ENCODE data around the gene PIKFYVE. TPM values are rescaled to one million over a fixed set of nuclear protein-coding genes. Genes with fewer than 3 reads are reported as not detected.

PIKFYVE gene
- total and polyA plus RNA-seq, 2 donors (not counting 1 experiment from before 2014, with no cell fraction given): 20.3 to 80.9 TPM

GRCh38 chr2:208373460-208374089 is 107.5 kb downstream of the PIKFYVE start:
- CTCF ChIA-PET: interaction anchor here (0.6 to 1.6 kb wide), 6 partner anchors 14 to 249 kb away, joined by 3 to 5 read pairs (median 3); partner anchors contain the start of gene CRYGD

More at GRCh38 chr2:208373460-208374089, 107.5 kb downstream of the PIKFYVE start:
- no peaks in the 10 kb centered on the region for H3K4me1 ChIP-seq (ENCODE audit: control insufficient read depth in 2 of 2, insufficient read depth in 2 of 2, low read length in 2 of 2)
- Mint-ChIP-seq H3K27ac (no peak overlapping the region), H3K27me3 (peaks cover 11% of the 10 kb centered on the region), H3K9me3 (ENCODE audit: insufficient read depth) (no peaks in the 10 kb centered on the region), H3K4me3 (no peak overlapping the region), H3K4me1 (no peaks in the 10 kb centered on the region)
- DNase-seq (peak; percentile 53), ATAC-seq (ENCODE audit: low read depth) (peak; percentile 41)
- POLR2A ChIA-PET: no interaction called here
- no peaks in the 10 kb centered on the region for H3K9me3 ChIP-seq (ENCODE audit: control extremely low read depth in 1 of 3, control insufficient read depth in 2 of 3, insufficient read depth in 1 of 3, low read length in 2 of 3)
- no peak overlapping the region for H3K9ac ChIP-seq (ENCODE audit: low read length)
- H3K4me3 ChIP-seq (ENCODE audit: control extremely low read depth in 1 of 5, extremely low read depth in 1 of 5, insufficient read depth in 1 of 5, low read depth in 2 of 5, low read length in 4 of 5): no peak overlapping the region
- no peaks in the 10 kb centered on the region for H3K36me3 ChIP-seq (replicated peaks in 1 of 2; ENCODE audit: control extremely low read depth in 1 of 2, control insufficient read depth in 1 of 2, extremely low read depth in 1 of 2, insufficient read depth in 2 of 2, low read length in 1 of 2)
- WGBS (ENCODE audit: insufficient coverage): no CpG with 5 or more reads among the region's 2 CpGs
- no peak overlapping the region for H3K27ac ChIP-seq (ENCODE audit: low read length in 2 of 2)
- TF ChIP-seq EZH2 (IDR thresholded peaks at IDR 0.05; ENCODE audit: borderline replicate concordance, insufficient read depth, low read depth, low read length, poor library complexity, severe bottlenecking) (no peak), CTCF (IDR thresholded peaks at IDR 0.05) (peak; percentile 97)
- H3K27me3 ChIP-seq (replicated peaks in 1 of 4; ENCODE audit: control extremely low read depth in 1 of 4, control insufficient read depth in 3 of 4, insufficient read depth in 4 of 4, low read length in 3 of 4): no peaks in the 10 kb centered on the region
- H3K4me2 ChIP-seq (replicated peaks; ENCODE audit: low read depth, low read length, poor library complexity, severe bottlenecking): no peak overlapping the region
- H2AFZ ChIP-seq (ENCODE audit: insufficient read depth, low read depth, low read length, poor library complexity, severe bottlenecking): no peak overlapping the region
- no peaks in the 10 kb centered on the region for H4K20me1 ChIP-seq (ENCODE audit: control insufficient read depth, insufficient read depth, low read length, poor library complexity, severe bottlenecking)
- H3K79me2 ChIP-seq (ENCODE audit: control insufficient read depth, insufficient read depth, low read length): no peaks in the 10 kb centered on the region
- intact Hi-C loops (cut with micrococcal nuclease): no loop called here
